ENCODE data around the gene PI4KA.

The PI4KA gene

DNA sequence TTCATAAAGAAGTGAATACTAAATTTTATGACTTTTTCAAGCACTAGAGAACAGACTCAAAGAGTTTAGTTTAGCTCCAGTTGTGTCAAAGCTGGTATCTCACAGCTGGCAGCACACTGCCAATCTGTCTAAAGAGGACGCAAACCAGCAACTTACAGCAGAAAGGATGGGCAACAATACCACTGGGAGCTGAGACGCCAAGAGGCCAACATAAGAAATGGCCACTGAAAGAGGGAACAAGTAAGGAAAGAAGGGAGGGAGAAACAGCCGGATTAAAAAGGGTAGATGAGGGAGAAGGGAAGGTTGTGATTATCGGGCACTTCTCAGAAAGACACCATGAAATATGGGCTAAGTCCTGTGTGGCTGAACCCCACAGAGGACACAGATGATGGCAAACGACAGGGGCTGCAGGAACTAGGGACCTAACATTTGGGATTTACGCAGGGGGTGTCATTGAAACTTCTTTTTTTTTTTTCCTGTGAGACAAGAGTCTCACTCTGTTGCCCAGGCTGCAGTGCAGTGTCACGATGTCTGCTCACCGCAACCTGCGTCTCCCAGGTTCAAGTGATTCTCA is 43.0 kb downstream of the PI4KA start:
- no peak for DNase-seq (ENCODE audit: low read depth)

DNA sequence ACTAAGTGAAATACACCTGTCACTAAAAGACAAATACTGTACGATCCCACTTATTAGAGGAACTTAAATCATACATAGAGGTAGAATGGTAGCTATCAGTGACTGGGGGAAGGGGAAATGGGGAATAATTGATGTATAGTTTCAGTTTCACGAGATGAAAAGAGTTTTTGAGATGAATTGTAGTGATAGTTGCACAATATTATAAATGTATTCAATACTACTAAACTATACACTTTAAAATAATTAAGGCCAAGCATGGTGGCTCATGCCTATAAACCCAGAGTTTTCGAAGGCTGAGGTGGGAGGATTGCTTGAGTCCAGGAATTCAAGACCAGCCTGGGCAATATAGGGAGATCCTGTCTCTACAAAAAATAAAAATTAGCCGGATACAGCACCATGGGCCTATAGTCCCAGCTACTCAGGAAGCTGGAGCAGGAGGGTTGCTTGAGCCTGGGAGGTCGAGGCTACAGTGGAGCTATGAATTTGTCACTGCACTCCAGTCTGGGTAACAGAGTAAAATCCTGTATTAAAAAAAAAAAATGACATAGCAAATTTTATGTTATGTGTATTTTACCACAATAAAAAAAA is 44.3 kb downstream of the PI4KA start:
- DNase-seq (ENCODE audit: low read depth) = no peak

DNA sequence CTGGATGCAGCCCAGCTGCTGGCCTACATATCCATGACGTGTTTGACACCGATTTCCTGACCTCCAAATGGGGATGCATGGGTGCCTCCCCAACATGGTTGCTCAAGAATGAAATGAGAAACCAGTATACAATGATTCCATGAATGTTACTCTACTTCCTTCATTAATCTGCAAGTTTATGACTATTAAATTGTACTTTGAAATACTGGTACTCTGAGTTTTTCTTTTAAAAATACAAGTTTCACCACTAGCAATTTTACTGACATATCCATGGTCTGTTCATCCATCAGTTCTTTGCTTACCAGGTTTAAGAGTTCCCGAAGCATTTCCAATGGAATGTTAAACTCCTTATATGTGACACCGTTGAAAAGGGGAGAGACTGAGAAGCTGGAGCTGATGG is 45.6 kb downstream of the PI4KA start:
- no peak for DNase-seq (ENCODE audit: low read depth)

DNA sequence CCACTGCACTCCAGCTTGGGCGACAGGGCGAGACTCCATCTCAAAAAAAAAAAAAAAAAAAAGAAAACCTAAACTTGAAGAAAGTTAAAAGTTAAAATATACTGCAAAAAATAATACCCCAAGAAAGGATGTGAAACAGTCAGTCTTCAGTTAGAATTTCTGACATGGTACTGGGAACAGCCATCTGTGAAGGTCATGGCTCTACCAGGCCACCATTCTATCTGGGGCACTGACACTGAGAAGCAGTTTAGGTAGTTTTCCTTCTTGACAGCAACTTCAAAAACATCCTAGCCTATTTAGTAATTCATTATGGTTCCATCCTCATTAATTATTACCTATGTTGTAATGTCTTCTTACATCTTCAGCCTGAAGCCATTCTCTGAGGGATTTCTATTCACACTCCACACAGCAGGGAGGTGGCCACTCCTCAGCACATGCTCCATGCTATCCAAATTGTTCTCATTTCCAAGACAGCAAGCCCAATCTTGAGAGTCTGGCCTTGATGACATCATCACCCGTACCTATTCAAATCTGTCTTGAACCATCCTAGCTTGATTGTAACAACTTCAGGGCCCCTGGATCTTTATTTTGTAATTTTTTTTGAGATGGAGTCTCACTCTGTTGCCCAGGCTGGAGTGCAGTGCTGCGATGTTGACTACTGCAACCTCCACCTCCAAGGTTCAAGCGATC is 46.5 kb downstream of the PI4KA start:
- no peak for DNase-seq (ENCODE audit: low read depth)

DNA sequence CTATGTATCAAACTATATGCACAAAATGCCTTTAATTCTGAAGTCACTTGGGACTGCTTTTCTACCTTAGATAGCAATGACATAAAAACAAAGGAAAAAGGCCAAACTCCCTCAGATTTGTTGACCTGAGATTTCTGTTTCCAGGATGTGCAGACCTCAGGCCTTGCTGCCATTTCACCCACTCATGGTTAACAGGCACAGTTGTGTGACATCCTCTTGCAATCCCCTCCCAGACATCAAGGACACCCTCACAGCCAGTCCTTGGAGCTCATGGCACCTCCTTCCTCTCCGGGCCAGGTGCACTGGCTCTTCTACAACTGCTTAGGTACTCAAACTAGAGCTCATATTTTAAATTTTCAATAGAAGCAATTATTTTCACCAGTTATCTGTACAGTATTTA is 47.4 kb downstream of the PI4KA start:
- DNase-seq (ENCODE audit: low read depth) = no peak

DNA sequence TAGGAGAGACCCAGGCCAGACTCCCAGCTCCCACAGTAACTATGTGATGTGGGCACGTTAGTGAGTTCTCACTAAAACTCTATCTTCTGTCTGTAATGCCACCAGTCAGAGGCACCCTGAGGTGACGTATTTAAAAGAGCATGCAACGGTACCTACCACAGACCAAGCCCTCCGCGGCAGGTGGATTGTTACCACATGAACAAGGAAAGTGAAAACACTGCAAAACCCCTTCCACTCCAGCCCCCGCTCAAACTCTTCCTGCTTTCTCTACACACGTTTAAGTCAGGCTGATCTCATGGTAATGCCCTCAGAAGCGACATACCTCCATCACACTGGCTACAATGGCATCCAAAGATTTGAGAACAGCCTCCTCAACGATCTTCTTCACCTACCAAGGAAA is 48.0 kb downstream of the PI4KA start:
- no peak for DNase-seq (ENCODE audit: low read depth)

DNA sequence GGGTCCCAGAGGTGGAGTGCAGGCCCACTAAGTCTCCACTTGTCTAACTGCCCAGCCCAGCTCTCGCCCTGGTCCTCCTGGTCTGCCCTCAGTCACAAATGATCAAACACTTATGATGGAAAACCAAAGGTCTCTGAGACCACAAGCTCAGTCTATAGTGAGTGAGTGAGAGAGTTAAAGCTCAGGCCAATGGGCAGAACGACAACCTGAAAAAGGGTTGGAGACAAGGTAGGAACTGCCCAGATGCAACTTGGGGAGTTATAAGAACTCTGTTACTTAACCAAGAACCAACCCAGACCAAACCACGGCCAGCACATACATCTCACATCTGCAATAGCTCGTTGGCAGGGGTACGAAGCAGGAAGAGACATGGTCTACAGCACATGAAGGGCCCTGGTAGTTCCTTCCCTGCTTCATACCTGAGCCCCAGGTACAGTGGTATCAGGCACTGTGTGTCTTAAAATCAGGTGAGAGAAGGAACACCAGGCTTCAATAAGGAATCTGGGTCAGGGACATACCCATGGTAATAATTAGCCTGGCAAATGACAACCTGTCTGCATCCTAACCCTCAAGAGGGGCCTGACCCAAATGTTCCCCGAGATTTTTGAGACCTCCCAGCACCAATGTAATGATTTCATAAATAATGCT is 48.9 kb downstream of the PI4KA start:
- DNase-seq (ENCODE audit: low read depth) = no peak

DNA sequence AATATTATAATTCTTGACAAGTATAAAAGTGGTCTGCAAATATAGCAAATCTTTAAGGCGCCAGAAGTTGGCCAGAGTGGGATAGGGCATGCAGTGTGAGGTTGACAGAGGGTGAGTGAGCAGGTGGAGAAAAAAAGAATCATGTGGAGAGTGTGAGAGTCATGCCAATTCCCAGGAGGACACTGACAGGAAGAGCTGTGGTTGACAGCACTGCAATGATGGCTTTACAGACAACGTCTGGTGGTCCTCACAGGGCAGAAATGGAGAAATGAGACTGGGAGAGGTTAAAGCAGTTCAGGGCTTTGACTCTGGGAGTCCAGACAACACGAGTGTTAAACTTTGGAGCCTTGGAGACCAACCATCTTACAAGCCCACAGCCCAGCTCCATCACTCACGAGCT is 49.8 kb downstream of the PI4KA start:
- no peak for DNase-seq (ENCODE audit: low read depth)

DNA sequence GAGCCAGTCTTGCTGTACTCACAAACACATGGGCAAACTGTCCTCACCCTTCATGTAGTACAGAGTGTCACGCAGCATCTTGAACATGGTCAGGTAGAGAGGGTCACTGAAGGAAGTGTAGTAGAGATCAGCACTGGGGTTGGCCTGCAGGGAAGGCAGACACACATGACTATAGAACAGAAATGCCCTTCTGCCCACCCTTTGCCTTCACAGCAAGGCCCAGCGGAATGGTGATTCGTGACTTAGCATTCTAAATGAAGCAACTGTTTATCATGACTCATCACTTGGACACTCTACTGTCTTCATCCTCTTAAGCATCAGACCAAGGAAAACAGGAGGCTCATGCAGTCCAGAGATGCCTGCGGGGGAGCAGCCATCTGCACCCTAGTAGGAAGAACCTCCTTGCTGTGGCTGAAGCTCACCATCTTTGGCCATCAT is 51.3 kb downstream of the PI4KA start:
- no peak for DNase-seq (ENCODE audit: low read depth)

DNA sequence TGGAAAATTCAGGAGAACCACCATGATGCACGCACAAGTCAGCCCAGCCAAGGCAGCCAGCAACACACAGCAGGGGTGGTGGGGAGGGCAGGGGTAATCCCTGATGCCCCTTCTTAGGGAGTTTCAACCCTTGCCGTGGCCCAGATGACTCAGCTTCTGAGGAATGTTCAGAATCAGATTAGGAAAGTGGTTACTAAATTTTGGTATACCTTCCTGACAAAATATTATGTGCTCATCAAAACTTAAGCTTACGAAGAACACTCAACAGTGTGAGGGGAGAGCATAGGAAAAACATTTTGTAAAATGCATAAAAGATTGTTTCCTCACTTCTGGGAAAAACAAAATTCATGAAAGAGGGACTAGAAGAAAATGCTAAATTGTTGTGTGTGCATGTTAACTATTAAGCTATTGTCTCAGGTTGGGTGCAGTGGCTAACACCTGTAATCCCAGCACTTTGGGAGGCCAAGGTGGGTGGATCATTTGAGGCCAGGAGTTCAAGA is 52.6 kb downstream of the PI4KA start:
- DNase-seq (ENCODE audit: low read depth) = no peak

DNA sequence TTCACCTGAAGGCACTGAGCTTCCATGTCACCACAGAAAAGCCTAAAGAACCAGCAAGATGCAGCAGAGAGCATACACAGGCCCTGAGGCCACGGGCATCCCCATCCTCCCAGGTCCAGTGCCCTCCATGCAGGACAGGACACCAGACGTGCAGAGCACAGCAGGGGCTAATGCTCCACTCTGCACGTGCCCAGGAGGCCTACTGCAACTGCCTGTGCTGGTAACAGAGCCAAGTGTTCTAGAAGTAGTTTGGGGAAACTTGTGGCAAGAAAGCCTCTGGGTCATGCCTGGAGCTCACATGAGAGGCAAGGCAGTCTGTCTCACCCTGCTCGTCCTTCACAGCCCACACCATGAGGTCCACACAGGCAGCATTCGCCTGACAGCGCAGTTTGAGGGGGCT is 54.0 kb downstream of the PI4KA start:
- no peak for DNase-seq (ENCODE audit: low read depth)

DNA sequence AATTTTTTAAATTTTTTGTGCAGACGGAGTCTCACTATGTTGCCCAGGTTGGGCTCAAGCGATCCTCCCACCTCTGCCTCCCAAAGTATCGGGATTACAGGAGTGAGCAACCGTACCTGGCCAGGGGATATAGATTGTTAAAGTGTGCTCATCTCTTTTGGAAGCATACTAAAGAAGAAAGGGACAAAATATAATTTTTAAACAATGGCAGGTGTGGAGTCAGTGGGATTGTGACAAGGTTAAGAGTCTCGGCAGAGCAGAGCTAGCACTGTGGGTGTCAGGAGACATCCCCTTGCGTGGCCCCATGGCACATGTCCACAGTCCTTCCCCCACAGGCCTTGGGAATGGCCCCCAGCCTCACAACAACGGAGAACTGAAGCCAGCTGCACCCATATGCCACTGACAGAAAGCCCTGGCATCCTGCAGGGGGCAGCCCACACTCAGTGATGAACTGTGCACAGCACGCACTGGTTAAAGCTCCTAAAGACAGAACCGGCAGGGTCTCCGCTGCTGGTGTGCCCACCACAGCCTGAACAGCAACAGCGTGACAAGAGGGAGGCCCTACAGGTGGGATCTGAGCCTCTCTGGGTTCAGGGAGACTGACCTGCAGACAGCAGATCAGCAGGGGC is 54.8 kb downstream of the PI4KA start:
- DNase-seq (ENCODE audit: low read depth) = no peak

DNA sequence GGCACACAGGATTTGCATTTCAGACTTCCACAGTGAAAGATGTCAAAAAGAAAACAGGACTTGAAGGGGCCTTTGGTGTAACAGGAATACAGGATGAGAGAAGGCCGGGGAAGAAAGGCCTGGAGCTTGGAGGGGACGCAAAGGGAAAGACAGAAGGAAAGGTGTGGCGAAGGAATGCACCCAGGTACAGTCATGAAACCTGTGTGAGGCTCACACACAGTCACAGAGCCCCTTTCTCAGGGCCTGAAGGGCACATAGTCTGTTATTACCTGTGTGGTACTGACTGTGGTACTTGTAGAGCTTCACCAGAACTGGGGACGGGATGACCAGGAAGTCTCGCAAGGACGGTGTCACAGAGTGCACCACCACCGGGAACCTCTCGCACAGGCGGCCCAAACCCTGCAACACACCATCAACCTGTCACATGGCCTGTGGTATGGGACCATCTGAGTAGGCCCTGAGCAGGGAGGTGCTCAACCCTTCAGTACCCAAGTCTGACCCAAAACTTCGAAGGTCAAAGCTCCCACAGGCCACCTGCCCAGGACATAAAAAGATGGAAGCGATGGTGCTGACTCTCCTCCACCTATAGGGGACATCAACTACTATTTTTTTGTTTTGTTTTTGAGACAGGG is 55.6 kb downstream of the PI4KA start:
- no peak for DNase-seq (ENCODE audit: low read depth)

DNA sequence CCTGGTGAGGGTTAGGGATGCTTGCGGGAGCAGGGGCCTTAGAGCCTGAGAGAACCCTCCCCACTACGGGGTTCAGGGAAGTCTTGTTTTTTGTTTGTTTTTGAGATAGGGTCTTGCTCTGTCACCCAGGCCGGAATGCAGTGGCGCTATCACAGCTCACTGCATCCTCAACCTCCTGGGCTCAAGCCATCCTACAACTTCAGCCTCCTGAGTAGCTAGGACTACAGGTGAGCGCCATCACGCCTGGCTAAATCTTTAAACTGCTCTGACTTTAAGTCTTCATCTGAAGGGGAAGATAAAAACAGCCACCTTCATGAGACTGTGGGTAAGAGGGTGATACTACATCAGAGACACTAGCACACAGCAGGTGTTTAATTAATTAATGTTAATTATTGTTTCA is 56.2 kb downstream of the PI4KA start:
- DNase-seq (ENCODE audit: low read depth) = no peak

DNA sequence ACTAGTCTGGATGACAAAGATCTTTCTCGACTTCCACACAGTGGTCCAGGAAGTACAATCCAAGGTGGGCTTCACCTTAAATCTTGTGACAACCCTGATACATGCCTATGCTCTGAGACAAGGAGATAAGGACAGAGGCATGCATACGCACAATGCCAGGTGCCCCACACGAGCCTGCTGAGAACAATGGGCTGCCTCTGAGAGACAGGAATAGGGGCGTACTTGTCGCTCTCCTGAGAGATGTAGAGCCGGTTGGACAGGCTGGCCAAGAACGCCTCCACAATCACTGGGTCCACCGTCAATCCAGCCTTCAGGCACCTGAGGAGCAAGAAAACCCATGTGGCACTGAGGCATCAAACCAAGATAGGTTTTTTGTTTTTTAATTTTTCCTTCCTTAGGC is 59.2 kb downstream of the PI4KA start:
- DNase-seq (ENCODE audit: low read depth) = no peak

DNA sequence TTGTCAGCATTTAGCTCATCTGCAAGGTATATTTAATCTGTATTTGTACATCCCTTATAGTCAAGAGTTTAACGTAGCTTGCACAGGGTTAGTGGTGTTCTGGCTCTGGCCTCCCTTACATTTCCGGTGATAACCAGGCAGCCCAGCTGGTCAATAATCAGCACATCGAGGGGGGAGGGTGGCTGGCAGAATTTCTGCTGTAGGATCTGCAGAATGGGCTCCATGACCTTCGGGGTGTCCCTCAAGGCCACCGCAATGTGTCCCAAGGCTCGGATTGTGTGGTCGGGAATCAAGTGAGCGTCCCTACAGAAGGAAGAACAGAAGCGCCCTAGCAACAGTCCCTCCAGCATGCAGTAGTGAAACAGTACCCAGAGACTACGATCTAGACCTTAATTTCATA is 59.6 kb downstream of the PI4KA start:
- DNase-seq (ENCODE audit: low read depth) = no peak

DNA sequence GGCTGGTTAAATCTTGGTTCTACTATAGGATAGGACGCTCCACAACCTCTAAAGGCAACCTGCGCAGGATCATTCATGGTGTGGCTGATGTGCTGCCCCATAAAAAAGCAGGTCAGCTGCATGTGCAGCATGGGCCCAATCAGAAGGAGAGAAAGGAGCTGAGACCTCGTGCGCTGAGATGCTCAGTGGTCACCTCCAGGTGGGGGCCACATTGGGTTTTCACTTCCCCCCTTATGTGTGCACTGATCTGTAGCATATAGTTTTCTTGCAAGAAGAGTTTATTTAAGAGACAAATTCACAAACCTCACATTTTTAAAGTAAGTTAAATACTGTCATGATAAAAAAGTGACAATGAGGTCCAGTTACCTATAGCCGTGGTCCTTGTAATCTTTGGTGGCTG is 60.4 kb downstream of the PI4KA start:
- no peak for DNase-seq (ENCODE audit: low read depth)

DNA sequence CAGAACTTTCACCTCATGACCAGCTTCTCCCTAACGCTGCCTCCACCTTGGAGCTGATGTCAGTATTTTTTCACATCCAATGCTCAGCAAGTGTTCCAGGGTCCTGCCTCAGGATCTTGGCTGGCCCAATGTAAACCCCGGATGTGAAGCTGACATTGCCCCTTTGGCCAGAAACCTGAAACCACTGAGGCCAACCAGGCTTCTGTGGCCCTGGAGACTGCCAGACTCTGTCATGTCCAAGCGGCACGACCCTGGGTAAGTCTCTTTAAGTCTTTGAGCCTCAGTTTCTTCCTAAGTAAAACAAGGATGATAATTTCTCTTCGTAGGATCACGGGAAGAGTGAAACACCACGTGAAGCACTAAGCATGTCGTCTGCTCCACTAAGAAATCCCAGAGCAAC is 61.9 kb downstream of the PI4KA start:
- DNase-seq (ENCODE audit: low read depth) = no peak

DNA sequence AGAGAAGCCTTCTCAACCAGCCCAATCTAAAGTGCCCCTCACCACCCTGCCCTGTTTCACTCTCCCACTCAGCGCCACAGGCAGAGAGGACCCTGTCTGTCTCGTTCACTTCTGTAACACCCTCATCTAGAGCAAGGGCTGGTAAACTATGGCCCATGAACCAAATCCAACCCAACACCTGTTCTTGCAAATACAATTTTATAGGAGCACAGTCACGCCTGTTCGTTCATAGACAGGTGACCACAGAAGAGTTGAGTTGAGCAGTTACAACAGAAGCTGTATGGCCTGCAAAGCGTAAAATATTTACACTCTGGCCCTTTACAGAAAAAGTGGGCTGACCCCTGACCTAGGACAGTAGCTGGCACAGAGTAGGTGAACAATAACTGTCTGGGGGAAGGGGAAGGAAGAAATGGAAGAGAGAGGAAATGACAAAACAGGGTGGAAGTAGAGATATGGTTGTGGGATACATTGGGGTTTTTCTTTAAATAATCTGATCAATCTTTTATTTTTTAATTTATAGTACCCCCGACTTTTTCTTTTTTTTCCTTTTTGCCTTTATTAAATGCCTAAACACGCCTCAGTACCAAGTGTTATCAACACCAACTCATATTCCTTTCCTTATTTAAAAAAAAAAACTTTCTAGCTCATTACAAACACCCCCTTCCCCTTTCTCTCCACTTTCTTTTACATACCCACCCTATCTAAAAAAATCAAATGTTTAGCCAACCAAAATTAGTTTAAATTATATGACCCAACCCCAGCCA is 63.8 kb downstream of the PI4KA start:
- DNase-seq (ENCODE audit: low read depth) = no peak

DNA sequence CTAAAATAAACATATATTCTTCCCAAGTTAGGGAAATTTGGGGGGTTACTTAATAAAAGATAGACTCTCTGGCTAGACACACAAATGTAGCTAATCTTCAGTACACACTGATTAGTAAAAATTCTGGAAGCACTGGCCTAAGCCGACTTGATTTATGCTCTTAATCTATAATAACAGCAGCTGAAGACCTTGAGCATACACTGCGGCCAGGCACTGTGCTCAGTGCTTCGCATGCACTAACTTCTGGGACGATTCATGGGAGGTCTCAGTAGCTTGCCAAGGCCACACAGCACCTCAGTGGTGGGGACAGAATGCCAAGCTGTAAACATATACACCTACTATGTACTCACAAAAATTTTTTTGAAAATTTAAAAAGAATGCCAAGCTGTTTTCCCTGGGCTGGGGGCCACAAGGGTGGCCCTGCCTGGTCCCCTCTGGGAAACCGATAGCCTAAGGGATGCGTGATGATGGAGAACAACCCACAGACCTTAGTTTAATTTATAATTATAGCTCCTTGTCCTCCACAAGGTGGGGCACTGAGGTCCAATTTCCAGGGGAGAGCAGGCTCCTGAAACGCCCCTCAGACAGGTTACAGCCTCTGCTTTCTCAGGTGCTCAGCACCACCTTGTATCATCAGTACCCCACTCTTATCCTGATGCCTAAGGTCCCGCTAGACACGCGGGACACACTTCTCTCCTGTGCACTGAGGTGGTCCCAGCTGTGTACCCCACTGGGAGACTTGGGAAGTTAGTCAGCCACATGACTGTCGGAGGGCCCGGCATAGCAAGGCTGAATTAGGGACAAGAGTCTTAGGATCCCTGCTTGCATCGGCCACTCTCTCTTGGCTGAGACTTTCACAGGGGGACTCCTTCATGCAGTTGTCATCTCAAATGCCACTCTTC is 64.6 kb downstream of the PI4KA start:
- no peak for DNase-seq (ENCODE audit: low read depth)
